Activated naive CD4-positive, alpha-beta T cell treated with anti-CD3 and anti-CD28 coated beads for 36 hours (primary cell): Measurements from ENCODE around the gene SPCS3. TPM values are rescaled to one million over a fixed set of nuclear protein-coding genes. Genes with fewer than 3 reads are reported as not detected.
"Not testable (repeated sequence)": the region's sequence is repeated elsewhere in the genome, so short reads cannot be mapped to it uniquely, and the experiment has no call there.

ENCODE experiments used
- CTCF ChIA-PET: fragments of 350-600 bp; sonication (Branson Sonifier 250); formaldehyde crosslinking; loops from one replicate; lab custom pipeline; 2021; ENCODE audit warnings: antibody characterized with exemption; lab: Charles Lee
- DNase-seq: peaks from one replicate; pipeline ENCODE4 v3.0.0-alpha.2; 2020
- H3K27ac Mint-ChIP-seq: one replicate; pipeline ENCODE4 v1.8.0; 2021; ENCODE audit warnings: mild to moderate bottlenecking, mixed read lengths
- H3K27me3 Mint-ChIP-seq: one replicate; pipeline ENCODE4 v1.8.0; 2021; ENCODE audit warnings: low read depth, mixed read lengths
- H3K36me3 Mint-ChIP-seq: one replicate; pipeline ENCODE4 v1.8.0; 2021; ENCODE audit warnings: low read depth, mixed read lengths
- H3K4me1 Mint-ChIP-seq: one replicate; pipeline ENCODE4 v1.8.0; 2021; ENCODE audit warnings: low read depth, mixed read lengths
- H3K4me3 Mint-ChIP-seq: one replicate; pipeline ENCODE4 v1.8.0; 2021; ENCODE audit warnings: mild to moderate bottlenecking, moderate library complexity, mixed read lengths
- H3K9me3 Mint-ChIP-seq: one replicate; pipeline ENCODE4 v1.8.0; 2021; ENCODE audit warnings: mixed read lengths
- intact Hi-C: fragments of 100-400 bp; cut with micrococcal nuclease; formaldehyde crosslinking; loops from one replicate; pipeline ENCODE4 v1.15.1; 2023
- total RNA-seq, 2 experiments: library from RNA; stranded (reverse); gene quantifications; one replicate each; pipeline ENCODE4 v1.2.3, GENCODE V29; 2021

SPCS3 gene
- total RNA-seq, 2 experiments from 2014 or later: 140 to 154 TPM

GRCh38 chr4:176289561-176289960 is 30.2 kb upstream of the SPCS3 start:
- no peaks in the 10 kb centered on the region for H3K9me3 Mint-ChIP-seq
- intact Hi-C loops: no loop called here
- H3K4me3 Mint-ChIP-seq: no peak overlapping the region
- CTCF ChIA-PET: interaction anchor here (1.8 kb wide), 1 partner anchor 12 kb away, joined by 5 read pairs; no protein-coding TSS in a partner anchor
- no peak for DNase-seq
- no peaks in the 10 kb centered on the region for H3K27me3 Mint-ChIP-seq
- H3K4me1 Mint-ChIP-seq: no peaks in the 10 kb centered on the region
- no peak overlapping the region for H3K27ac Mint-ChIP-seq
- no peaks in the 10 kb centered on the region for H3K36me3 Mint-ChIP-seq

- CTCF ChIA-PET: no interaction called here
- no peak overlapping the region for H3K4me3 Mint-ChIP-seq
- no peaks in the 10 kb centered on the region for H3K4me1 Mint-ChIP-seq
- no peak overlapping the region for H3K27ac Mint-ChIP-seq
- no peaks in the 10 kb centered on the region for H3K27me3 Mint-ChIP-seq
- H3K9me3 Mint-ChIP-seq: no peaks in the 10 kb centered on the region
- intact Hi-C loops: no loop called here
- DNase-seq: no peak
- H3K36me3 Mint-ChIP-seq: no peaks in the 10 kb centered on the region
These were observed 29.2 kb upstream of the SPCS3 start for GRCh38 chr4:176290520-176290919.

- no peak for DNase-seq
- no peaks in the 10 kb centered on the region for H3K4me1 Mint-ChIP-seq
- intact Hi-C loops: no loop called here
- H3K36me3 Mint-ChIP-seq: no peaks in the 10 kb centered on the region
- H3K27me3 Mint-ChIP-seq: no peaks in the 10 kb centered on the region
- CTCF ChIA-PET: no interaction called here
- no peak overlapping the region for H3K4me3 Mint-ChIP-seq
- no peaks in the 10 kb centered on the region for H3K9me3 Mint-ChIP-seq
- H3K27ac Mint-ChIP-seq: no peak overlapping the region
These were observed 28.0 kb upstream of the SPCS3 start for GRCh38 chr4:176291748-176292147.

- H3K36me3 Mint-ChIP-seq: no peaks in the 10 kb centered on the region
- H3K9me3 Mint-ChIP-seq: no peaks in the 10 kb centered on the region
- intact Hi-C loops: no loop called here
- CTCF ChIA-PET: no interaction called here
- no peak for DNase-seq
- no peaks in the 10 kb centered on the region for H3K27me3 Mint-ChIP-seq
- no peak overlapping the region for H3K27ac Mint-ChIP-seq
- H3K4me3 Mint-ChIP-seq: no peak overlapping the region
- H3K4me1 Mint-ChIP-seq: no peaks in the 10 kb centered on the region
These were observed 26.8 kb upstream of the SPCS3 start for GRCh38 chr4:176292920-176293319.

GRCh38 chr4:176293660-176294059 is 26.1 kb upstream of the SPCS3 start:
- DNase-seq: no peak
- CTCF ChIA-PET: no interaction called here
- H3K27ac Mint-ChIP-seq: no peak overlapping the region
- H3K4me1 Mint-ChIP-seq: no peaks in the 10 kb centered on the region
- H3K9me3 Mint-ChIP-seq: no peaks in the 10 kb centered on the region
- intact Hi-C loops: no loop called here
- H3K27me3 Mint-ChIP-seq: no peaks in the 10 kb centered on the region
- no peaks in the 10 kb centered on the region for H3K36me3 Mint-ChIP-seq
- H3K4me3 Mint-ChIP-seq: no peak overlapping the region

- CTCF ChIA-PET, intact Hi-C loops, H3K27ac Mint-ChIP-seq: not testable (repeated sequence)
These were observed 23.9 kb upstream of the SPCS3 start for GRCh38 chr4:176295907-176296306.

GRCh38 chr4:176298664-176299063 is 21.1 kb upstream of the SPCS3 start:
- intact Hi-C loops: no loop called here
- DNase-seq: no peak
- peaks cover 5% of the 10 kb centered on the region for H3K27me3 Mint-ChIP-seq
- H3K27ac Mint-ChIP-seq: no peak overlapping the region
- no peaks in the 10 kb centered on the region for H3K36me3 Mint-ChIP-seq
- CTCF ChIA-PET: no interaction called here
- no peaks in the 10 kb centered on the region for H3K4me1 Mint-ChIP-seq
- H3K4me3 Mint-ChIP-seq: no peak overlapping the region
- H3K9me3 Mint-ChIP-seq: no peaks in the 10 kb centered on the region

More at GRCh38 chr4:176295907-176296306, 23.9 kb upstream of the SPCS3 start:
- not testable (repeated sequence) for H3K36me3 Mint-ChIP-seq, H3K27me3 Mint-ChIP-seq, H3K4me3 Mint-ChIP-seq, H3K4me1 Mint-ChIP-seq, H3K9me3 Mint-ChIP-seq, DNase-seq

- DNase-seq: no peak
- Mint-ChIP-seq H3K36me3 (no peaks in the 10 kb centered on the region), H3K4me1 (no peaks in the 10 kb centered on the region), H3K27ac (no peak overlapping the region), H3K9me3 (no peaks in the 10 kb centered on the region), H3K4me3 (no peak overlapping the region), H3K27me3 (peaks cover 9% of the 10 kb centered on the region)
- CTCF ChIA-PET: no interaction called here
- intact Hi-C loops: no loop called here
These were observed 19.7 kb upstream of the SPCS3 start for GRCh38 chr4:176300036-176300435.

GRCh38 chr4:176300565-176300964 is 19.2 kb upstream of the SPCS3 start:
- no peak for DNase-seq
- Mint-ChIP-seq H3K27ac (no peak overlapping the region), H3K4me3 (no peak overlapping the region), H3K36me3 (no peaks in the 10 kb centered on the region), H3K4me1 (no peaks in the 10 kb centered on the region), H3K9me3 (no peaks in the 10 kb centered on the region), H3K27me3 (peaks cover 12% of the 10 kb centered on the region)
- CTCF ChIA-PET: interaction anchor here (0.6 kb wide), 1 partner anchor 81 kb away, joined by 4 read pairs; no protein-coding TSS in a partner anchor
- intact Hi-C loops: no loop called here

GRCh38 chr4:176302283-176303275 is 17.2 kb upstream of the SPCS3 start:
- Mint-ChIP-seq H3K36me3 (no peaks in the 10 kb centered on the region), H3K27ac (no peak overlapping the region), H3K27me3 (peaks cover 15% of the 10 kb centered on the region), H3K4me1 (no peaks in the 10 kb centered on the region), H3K4me3 (no peak overlapping the region), H3K9me3 (no peaks in the 10 kb centered on the region)
- intact Hi-C loops: no loop called here
- no peak for DNase-seq
- CTCF ChIA-PET: no interaction called here

- Mint-ChIP-seq H3K27ac (no peak overlapping the region), H3K4me3 (no peak overlapping the region), H3K9me3 (no peaks in the 10 kb centered on the region), H3K4me1 (no peaks in the 10 kb centered on the region), H3K36me3 (no peaks in the 10 kb centered on the region), H3K27me3 (peaks cover 15% of the 10 kb centered on the region)
- no peak for DNase-seq
- CTCF ChIA-PET: no interaction called here
- intact Hi-C loops: no loop called here
These were observed 15.8 kb upstream of the SPCS3 start for GRCh38 chr4:176303938-176304337.

- Mint-ChIP-seq H3K27me3 (peaks cover 19% of the 10 kb centered on the region), H3K4me3 (no peak overlapping the region), H3K27ac (no peak overlapping the region), H3K36me3 (no peaks in the 10 kb centered on the region), H3K4me1 (no peaks in the 10 kb centered on the region), H3K9me3 (no peaks in the 10 kb centered on the region)
- intact Hi-C loops: no loop called here
- CTCF ChIA-PET: no interaction called here
- no peak for DNase-seq
These were observed 12.7 kb upstream of the SPCS3 start for GRCh38 chr4:176306837-176307665.
